Stimulated activated effector memory CD8-positive, alpha-beta T cell treated with anti-CD3 and anti-CD28 coated beads, Interleukin-12 subunit alpha, Interleukin-12 subunit beta, amount 100 ng/mL, for 72 hours (primary cell): ENCODE data around the gene ABHD16B.
"Not testable (repeated sequence)": the region's sequence is repeated elsewhere in the genome, so short reads cannot be mapped to it uniquely, and the experiment has no call there.

Source experiments
- ATAC-seq: fragments of 150-1000 bp; cut with Tn5 transposase; 2 replicates; pipeline ENCODE4 v1.10.0; 2021
- DNase-seq, 2 donors: peaks; one replicate each; pipeline ENCODE4 v3.0.0; 2021 to 2022; ENCODE audit warnings: low spot score in 2 of 2
- H3K27ac Mint-ChIP-seq: one replicate; pipeline ENCODE4 v1.8.0; 2022; ENCODE audit warnings: mild to moderate bottlenecking, mixed read lengths
- H3K36me3 Mint-ChIP-seq: one replicate; pipeline ENCODE4 v1.8.0; 2022; ENCODE audit warnings: mild to moderate bottlenecking, mixed read lengths
- H3K4me1 Mint-ChIP-seq: one replicate; pipeline ENCODE4 v1.8.0; 2022; ENCODE audit warnings: mixed read lengths
- H3K4me3 Mint-ChIP-seq: one replicate; pipeline ENCODE4 v1.8.0; 2022; ENCODE audit warnings: mild to moderate bottlenecking, mixed read lengths
- H3K9me3 Mint-ChIP-seq: one replicate; pipeline ENCODE4 v1.8.0; 2022; ENCODE audit warnings: mixed read lengths

The ABHD16B gene

GRCh38 chr20:63846128-63846771, 15.0 kb upstream of the ABHD16B start:
- Mint-ChIP-seq H3K27ac (no peak overlapping the region), H3K36me3 (no peaks in the 10 kb centered on the region), H3K9me3 (no peaks in the 10 kb centered on the region), H3K4me1 (peaks cover 11% of the 10 kb centered on the region), H3K4me3 (no peak overlapping the region)
- no peak for ATAC-seq
- no peak for DNase-seq

GRCh38 chr20:63846888-63847236, 14.4 kb upstream of the ABHD16B start:
- Mint-ChIP-seq H3K4me1 (peaks cover 15% of the 10 kb centered on the region), H3K27ac (no peak overlapping the region), H3K9me3 (no peaks in the 10 kb centered on the region), H3K4me3 (no peak overlapping the region), H3K36me3 (no peaks in the 10 kb centered on the region)
- ATAC-seq: no peak
- no peak for DNase-seq

- no peak for ATAC-seq
- H3K4me1 Mint-ChIP-seq: peaks cover 19% of the 10 kb centered on the region
- no peak for DNase-seq
- no peaks in the 10 kb centered on the region for H3K9me3 Mint-ChIP-seq
- H3K27ac Mint-ChIP-seq: no peak overlapping the region
- H3K4me3 Mint-ChIP-seq: no peak overlapping the region
- H3K36me3 Mint-ChIP-seq: no peaks in the 10 kb centered on the region
Measured at GRCh38 chr20:63847237-63848002, 13.9 kb upstream of the ABHD16B start.

- Mint-ChIP-seq H3K36me3 (no peaks in the 10 kb centered on the region), H3K4me1 (peaks cover 21% of the 10 kb centered on the region), H3K4me3 (no peak overlapping the region), H3K27ac (no peak overlapping the region), H3K9me3 (no peaks in the 10 kb centered on the region)
- DNase-seq (no peak), ATAC-seq (no peak)
Measured at GRCh38 chr20:63848003-63848911, 13.0 kb upstream of the ABHD16B start.

- Mint-ChIP-seq H3K4me1 (peaks cover 21% of the 10 kb centered on the region), H3K4me3 (no peak overlapping the region), H3K27ac (peak overlapping the region; percentile 51), H3K9me3 (no peaks in the 10 kb centered on the region), H3K36me3 (no peaks in the 10 kb centered on the region)
- DNase-seq (peak in 1 of 2 donors; percentile 80), ATAC-seq (peak; percentile 92)
Measured at GRCh38 chr20:63850689-63851547, 10.4 kb upstream of the ABHD16B start.

GRCh38 chr20:63851548-63851943, 9.8 kb upstream of the ABHD16B start:
- H3K9me3 Mint-ChIP-seq, H3K27ac Mint-ChIP-seq, ATAC-seq, DNase-seq, H3K4me3 Mint-ChIP-seq, H3K36me3 Mint-ChIP-seq: not testable (repeated sequence)
- H3K4me1 Mint-ChIP-seq: peaks cover 21% of the 10 kb centered on the region

GRCh38 chr20:63853733-63854068, 7.6 kb upstream of the ABHD16B start:
- Mint-ChIP-seq H3K4me1 (peaks cover 34% of the 10 kb centered on the region), H3K36me3 (peaks cover 11% of the 10 kb centered on the region)
- H3K4me3 Mint-ChIP-seq, ATAC-seq, DNase-seq, H3K27ac Mint-ChIP-seq, H3K9me3 Mint-ChIP-seq: not testable (repeated sequence)

GRCh38 chr20:63854069-63854765, 7.1 kb upstream of the ABHD16B start:
- ATAC-seq: peak; percentile 4
- Mint-ChIP-seq H3K4me1 (peaks cover 39% of the 10 kb centered on the region), H3K9me3 (no peaks in the 10 kb centered on the region), H3K27ac (no peak overlapping the region), H3K4me3 (no peak overlapping the region), H3K36me3 (peaks cover 11% of the 10 kb centered on the region)
- no peak for DNase-seq

GRCh38 chr20:63854766-63855362, 6.4 kb upstream of the ABHD16B start:
- DNase-seq: no peak
- Mint-ChIP-seq H3K27ac (no peak overlapping the region), H3K4me3 (no peak overlapping the region), H3K4me1 (peaks cover 43% of the 10 kb centered on the region), H3K36me3 (peaks cover 11% of the 10 kb centered on the region), H3K9me3 (no peaks in the 10 kb centered on the region)
- ATAC-seq: no peak

- ATAC-seq: no peak
- Mint-ChIP-seq H3K9me3 (no peaks in the 10 kb centered on the region), H3K27ac (no peak overlapping the region), H3K36me3 (peaks cover 14% of the 10 kb centered on the region), H3K4me3 (no peak overlapping the region), H3K4me1 (peaks cover 42% of the 10 kb centered on the region)
- DNase-seq: no peak
Measured at GRCh38 chr20:63855363-63856097, 5.8 kb upstream of the ABHD16B start.

GRCh38 chr20:63856098-63856511, 5.2 kb upstream of the ABHD16B start:
- ATAC-seq: no peak
- Mint-ChIP-seq H3K4me3 (no peak overlapping the region), H3K36me3 (peaks cover 19% of the 10 kb centered on the region), H3K4me1 (peaks cover 41% of the 10 kb centered on the region), H3K27ac (no peak overlapping the region), H3K9me3 (no peaks in the 10 kb centered on the region)
- DNase-seq: no peak

- peak overlapping the region; percentile 18 for H3K4me3 Mint-ChIP-seq
- peaks cover 30% of the 10 kb centered on the region for H3K4me1 Mint-ChIP-seq
- DNase-seq: no peak
- no peaks in the 10 kb centered on the region for H3K9me3 Mint-ChIP-seq
- H3K27ac Mint-ChIP-seq: peak overlapping the region; percentile 76
- no peak for ATAC-seq
- peaks cover 24% of the 10 kb centered on the region for H3K36me3 Mint-ChIP-seq
Measured at GRCh38 chr20:63857764-63858392, 3.4 kb upstream of the ABHD16B start.
